ENCODE results near the gene TRIM52. TPM values are rescaled to one million over a fixed set of nuclear protein-coding genes. Genes with fewer than 3 reads are reported as not detected.
A peak's percentile ranks its signal among the peaks of the same experiment; 100 is the strongest.

TRIM52 gene
- total and polyA plus RNA-seq, 9 of the 15 experiments (the other 6 are each of a cell fraction or from before 2014, with no cell fraction given): 3.3 to 21.9 (median 13.5) TPM

DNA sequence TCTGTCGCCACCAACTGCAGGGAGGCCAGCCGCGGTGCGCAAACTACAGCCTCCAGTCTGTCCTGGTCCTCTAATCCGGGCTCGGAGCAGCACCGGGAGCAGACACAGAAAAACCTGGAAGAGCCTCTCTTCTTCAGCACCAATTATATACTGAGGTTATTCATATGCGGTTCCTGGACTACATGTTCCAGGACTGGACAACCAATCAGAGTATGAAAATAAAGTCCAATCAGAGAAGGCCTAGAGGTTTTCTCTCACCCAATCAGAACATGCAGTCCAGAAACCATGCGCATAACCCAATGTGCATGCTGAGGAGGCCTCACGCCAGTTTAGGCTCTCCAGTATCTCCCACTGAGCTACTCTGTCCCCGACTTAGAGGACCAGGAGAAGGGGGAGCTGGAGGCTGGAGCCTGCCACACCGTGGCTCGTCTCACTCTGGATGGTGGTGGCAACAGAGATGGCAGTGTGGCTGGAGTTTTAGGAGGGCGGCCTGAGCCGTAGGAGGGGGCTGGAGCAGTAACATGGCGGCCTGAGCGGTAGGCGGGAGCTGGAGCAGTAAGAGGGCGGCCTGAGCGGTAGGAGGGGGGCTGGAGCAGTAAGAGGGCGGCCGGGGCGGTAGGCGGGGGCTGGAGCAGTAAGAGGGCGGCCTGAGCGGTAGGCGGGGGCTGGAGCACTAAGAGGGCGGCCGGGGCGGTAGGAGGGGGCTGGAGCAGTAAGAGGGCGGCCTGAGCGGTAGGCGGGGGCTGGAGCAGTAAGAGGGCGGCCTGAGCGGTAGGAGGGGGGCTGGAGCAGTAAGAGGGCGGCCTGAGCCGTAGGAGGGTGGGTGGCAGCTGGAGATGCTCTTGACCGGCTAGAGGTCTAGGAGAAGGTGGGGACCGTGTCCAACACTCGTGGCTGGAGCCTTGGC, 20.4 kb upstream of the TRIM52 start (continued):
- TF ChIP-seq HDAC6 (IDR thresholded peaks at IDR 0.05; ENCODE audit: low read depth, low read length): no peak
- TF ChIP-seq ZNF408 (CRISPR knock-in tag; IDR thresholded peaks at IDR 0.05; ENCODE audit: low read depth): no peak
- no peak for TF ChIP-seq MAFG (tag; conservative IDR thresholded peaks at IDR 0.05)
- TF ChIP-seq MXI1 (IDR thresholded peaks at IDR 0.05; ENCODE audit: low read depth, low read length): peak; percentile 70; the same call in 1 of the 2 replicates
- peak; percentile 94 for TF ChIP-seq MYC (IDR thresholded peaks at IDR 0.05; ENCODE audit: low read depth, low read length)
- TF ChIP-seq MYC (CRISPR knock-in tag; IDR thresholded peaks at IDR 0.05; ENCODE audit: borderline replicate concordance, low read depth): no peak
- TF ChIP-seq, protein P1, sequence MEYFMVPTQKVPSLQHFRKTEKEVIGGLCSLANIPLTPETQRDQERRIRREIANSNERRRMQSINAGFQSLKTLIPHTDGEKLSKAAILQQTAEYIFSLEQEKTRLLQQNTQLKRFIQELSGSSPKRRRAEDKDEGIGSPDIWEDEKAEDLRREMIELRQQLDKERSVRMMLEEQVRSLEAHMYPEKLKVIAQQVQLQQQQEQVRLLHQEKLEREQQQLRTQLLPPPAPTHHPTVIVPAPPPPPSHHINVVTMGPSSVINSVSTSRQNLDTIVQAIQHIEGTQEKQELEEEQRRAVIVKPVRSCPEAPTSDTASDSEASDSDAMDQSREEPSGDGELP (CRISPR knock-in tag; IDR thresholded peaks at IDR 0.05; ENCODE audit: borderline replicate concordance): peak; percentile 72; the same call in 1 of the 2 replicates
- TF ChIP-seq, protein P2, sequence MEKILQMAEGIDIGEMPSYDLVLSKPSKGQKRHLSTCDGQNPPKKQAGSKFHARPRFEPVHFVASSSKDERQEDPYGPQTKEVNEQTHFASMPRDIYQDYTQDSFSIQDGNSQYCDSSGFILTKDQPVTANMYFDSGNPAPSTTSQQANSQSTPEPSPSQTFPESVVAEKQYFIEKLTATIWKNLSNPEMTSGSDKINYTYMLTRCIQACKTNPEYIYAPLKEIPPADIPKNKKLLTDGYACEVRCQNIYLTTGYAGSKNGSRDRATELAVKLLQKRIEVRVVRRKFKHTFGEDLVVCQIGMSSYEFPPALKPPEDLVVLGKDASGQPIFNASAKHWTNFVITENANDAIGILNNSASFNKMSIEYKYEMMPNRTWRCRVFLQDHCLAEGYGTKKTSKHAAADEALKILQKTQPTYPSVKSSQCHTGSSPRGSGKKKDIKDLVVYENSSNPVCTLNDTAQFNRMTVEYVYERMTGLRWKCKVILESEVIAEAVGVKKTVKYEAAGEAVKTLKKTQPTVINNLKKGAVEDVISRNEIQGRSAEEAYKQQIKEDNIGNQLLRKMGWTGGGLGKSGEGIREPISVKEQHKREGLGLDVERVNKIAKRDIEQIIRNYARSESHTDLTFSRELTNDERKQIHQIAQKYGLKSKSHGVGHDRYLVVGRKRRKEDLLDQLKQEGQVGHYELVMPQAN (IDR thresholded peaks at IDR 0.05; ENCODE audit: borderline replicate concordance): peak; percentile 96
- TF ChIP-seq, protein P3, sequence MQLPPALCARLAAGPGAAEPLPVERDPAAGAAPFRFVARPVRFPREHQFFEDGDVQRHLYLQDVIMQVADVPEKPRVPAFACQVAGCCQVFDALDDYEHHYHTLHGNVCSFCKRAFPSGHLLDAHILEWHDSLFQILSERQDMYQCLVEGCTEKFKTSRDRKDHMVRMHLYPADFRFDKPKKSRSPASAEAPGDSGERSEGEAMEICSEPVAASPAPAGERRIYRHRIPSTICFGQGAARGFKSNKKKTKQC (CRISPR knock-in tag; IDR thresholded peaks at IDR 0.05): no peak; the same call in 1 of the 2 replicates
- TF ChIP-seq, protein P4, sequence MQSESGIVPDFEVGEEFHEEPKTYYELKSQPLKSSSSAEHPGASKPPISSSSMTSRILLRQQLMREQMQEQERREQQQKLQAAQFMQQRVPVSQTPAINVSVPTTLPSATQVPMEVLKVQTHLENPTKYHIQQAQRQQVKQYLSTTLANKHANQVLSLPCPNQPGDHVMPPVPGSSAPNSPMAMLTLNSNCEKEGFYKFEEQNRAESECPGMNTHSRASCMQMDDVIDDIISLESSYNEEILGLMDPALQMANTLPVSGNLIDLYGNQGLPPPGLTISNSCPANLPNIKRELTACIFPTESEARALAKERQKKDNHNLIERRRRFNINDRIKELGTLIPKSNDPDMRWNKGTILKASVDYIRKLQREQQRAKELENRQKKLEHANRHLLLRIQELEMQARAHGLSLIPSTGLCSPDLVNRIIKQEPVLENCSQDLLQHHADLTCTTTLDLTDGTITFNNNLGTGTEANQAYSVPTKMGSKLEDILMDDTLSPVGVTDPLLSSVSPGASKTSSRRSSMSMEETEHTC (IDR thresholded peaks at IDR 0.05): no peak
- TF ChIP-seq GTF2E2 (tag; IDR thresholded peaks at IDR 0.05): 0 out of 2 replicates have a peak, but pooled peaks have one; percentile 37
- TF ChIP-seq ZNF174 (CRISPR knock-in tag; IDR thresholded peaks at IDR 0.05): no peak
- TF ChIP-seq, protein P5, sequence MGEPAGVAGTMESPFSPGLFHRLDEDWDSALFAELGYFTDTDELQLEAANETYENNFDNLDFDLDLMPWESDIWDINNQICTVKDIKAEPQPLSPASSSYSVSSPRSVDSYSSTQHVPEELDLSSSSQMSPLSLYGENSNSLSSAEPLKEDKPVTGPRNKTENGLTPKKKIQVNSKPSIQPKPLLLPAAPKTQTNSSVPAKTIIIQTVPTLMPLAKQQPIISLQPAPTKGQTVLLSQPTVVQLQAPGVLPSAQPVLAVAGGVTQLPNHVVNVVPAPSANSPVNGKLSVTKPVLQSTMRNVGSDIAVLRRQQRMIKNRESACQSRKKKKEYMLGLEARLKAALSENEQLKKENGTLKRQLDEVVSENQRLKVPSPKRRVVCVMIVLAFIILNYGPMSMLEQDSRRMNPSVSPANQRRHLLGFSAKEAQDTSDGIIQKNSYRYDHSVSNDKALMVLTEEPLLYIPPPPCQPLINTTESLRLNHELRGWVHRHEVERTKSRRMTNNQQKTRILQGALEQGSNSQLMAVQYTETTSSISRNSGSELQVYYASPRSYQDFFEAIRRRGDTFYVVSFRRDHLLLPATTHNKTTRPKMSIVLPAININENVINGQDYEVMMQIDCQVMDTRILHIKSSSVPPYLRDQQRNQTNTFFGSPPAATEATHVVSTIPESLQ (CRISPR knock-in tag; IDR thresholded peaks at IDR 0.05): 0 out of 2 replicates have a peak, but pooled peaks have one; percentile 26
- peak; percentile 95 for TF ChIP-seq POLR2H (tag; IDR thresholded peaks at IDR 0.05; ENCODE audit: low read depth)
- peak; percentile 80 for TF ChIP-seq POLR2G (IDR thresholded peaks at IDR 0.05; ENCODE audit: low read depth, low read length)
- no peak for TF ChIP-seq ZNF140 (CRISPR knock-in tag; IDR thresholded peaks at IDR 0.05)
- no peak for TF ChIP-seq FOXJ2 (tag; IDR thresholded peaks at IDR 0.05)
- TF ChIP-seq DNMT1 (IDR thresholded peaks at IDR 0.05): no peak
